Muscle layer of colon (tissue), 2 donors: ENCODE data around the gene CPT1B.

Experiments used
- H3K27ac ChIP-seq: one replicate; pipeline ENCODE4 v1.7.0; 2013; ENCODE audit warnings: low read depth, mild to moderate bottlenecking, low read length, moderate library complexity
- H3K27me3 ChIP-seq, 2 donors: one replicate each; pipeline ENCODE4 v1.7.0; 2013; ENCODE audit warnings: low read length in 2 of 2, mild to moderate bottlenecking in 2 of 2; ENCODE audit not compliant: insufficient read depth in 2 of 2, control insufficient read depth in 1 of 2
- H3K36me3 ChIP-seq: one replicate; pipeline ENCODE4 v1.7.0; 2013; ENCODE audit warnings: mild to moderate bottlenecking, low read length; ENCODE audit not compliant: insufficient read depth
- H3K4me1 ChIP-seq: one replicate; pipeline ENCODE4 v1.7.0; 2013; ENCODE audit warnings: mild to moderate bottlenecking, low read length; ENCODE audit not compliant: insufficient read depth
- H3K4me3 ChIP-seq, 2 donors: one replicate each; pipeline ENCODE4 v1.7.0; 2013; ENCODE audit warnings: low read length in 2 of 2, low read depth in 1 of 2, mild to moderate bottlenecking in 1 of 2, moderate library complexity in 1 of 2
- H3K9ac ChIP-seq: one replicate; pipeline ENCODE4 v1.7.0; 2013; ENCODE audit warnings: low read length
- H3K9me3 ChIP-seq: one replicate; pipeline ENCODE4 v1.7.0; 2013; ENCODE audit warnings: mild to moderate bottlenecking, low read length
- donor health status: abdominal sarcoma.
- donor health status: Adenocarcinoma of cecum.

CPT1B gene

DNA sequence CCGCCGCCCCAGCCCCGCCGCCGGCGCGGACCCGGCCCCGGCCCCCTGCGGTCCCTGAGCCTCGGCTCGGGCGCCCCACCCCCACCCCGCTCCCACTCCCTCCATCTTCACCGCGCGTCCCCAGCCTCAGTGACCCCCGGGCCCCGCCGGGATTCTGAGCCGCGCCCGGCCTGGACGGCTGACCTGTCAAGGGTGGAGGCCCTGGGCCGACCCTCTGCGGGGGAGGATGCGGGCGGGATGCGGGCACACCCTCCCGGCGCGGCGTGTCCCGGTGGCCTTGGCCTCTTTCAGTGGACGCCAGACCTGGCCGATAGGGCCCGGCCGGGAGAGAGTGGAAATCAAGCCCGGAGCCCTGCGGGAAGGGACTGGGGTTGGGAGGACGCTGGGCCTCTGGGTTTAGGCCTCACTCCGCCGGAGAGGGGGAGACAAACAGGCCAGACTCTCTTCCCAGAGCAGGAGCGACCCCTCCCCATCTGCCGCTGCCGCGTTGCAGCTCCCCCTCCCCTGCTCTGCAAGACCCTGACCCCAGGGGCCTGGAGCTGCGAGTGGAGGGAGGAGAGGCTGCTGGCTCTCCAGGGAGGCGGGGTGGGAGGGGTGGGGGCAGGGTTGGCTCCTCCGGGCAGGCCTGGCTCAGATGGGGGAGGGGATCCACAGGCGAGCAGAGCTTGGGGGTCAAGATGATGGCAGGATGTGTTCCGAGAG, 22.9 kb upstream of the CPT1B start:
- no peaks in the 10 kb centered on the region for H3K9me3 ChIP-seq
- peaks cover 16 to 56% of the 10 kb centered on the region in 2 donors for H3K27me3 ChIP-seq
- no peaks in the 10 kb centered on the region for H3K36me3 ChIP-seq
- no peak overlapping the region for H3K4me3 ChIP-seq
- no peak overlapping the region for H3K27ac ChIP-seq
- no peak overlapping the region for H3K9ac ChIP-seq
- H3K4me1 ChIP-seq: no peaks in the 10 kb centered on the region

DNA sequence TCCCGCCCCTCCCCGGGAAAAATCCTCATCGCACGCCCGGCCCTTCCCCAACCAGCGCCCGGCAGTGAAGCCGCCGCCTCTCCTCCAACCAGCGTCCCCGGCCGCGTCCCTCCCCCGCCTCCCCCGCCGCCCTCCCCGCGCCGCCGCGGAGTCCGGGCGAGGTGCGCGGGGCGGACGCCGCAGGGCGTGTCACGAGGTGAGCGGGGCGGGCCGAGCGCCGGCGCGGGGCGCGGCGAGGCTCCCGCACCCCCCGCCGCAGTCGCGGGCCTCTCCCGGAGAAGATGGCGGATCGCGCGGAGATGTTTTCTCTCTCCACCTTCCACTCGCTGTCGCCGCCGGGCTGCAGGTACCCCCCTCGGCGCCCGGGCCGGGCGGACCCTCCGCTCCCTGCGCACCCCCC, 22.3 kb upstream of the CPT1B start, which contains the start of gene MAPK8IP2:
TSS of gene MAPK8IP2 (plus strand) at position 256 of the 400 bp plus-strand sequence. CDS start at position 282, 26 bp downstream.
- Histone ChIP-seq H3K9me3 (no peaks in the 10 kb centered on the region), H3K9ac (no peak within 1 kb of the TSS), H3K36me3 (no peaks in the 10 kb centered on the region), H3K27me3 (peaks cover 16 to 50% of the 10 kb centered on the region in 2 donors), H3K4me3 (no peak within 1 kb of the TSS), H3K27ac (no peak within 1 kb of the TSS), H3K4me1 (no peaks in the 10 kb centered on the region)

DNA sequence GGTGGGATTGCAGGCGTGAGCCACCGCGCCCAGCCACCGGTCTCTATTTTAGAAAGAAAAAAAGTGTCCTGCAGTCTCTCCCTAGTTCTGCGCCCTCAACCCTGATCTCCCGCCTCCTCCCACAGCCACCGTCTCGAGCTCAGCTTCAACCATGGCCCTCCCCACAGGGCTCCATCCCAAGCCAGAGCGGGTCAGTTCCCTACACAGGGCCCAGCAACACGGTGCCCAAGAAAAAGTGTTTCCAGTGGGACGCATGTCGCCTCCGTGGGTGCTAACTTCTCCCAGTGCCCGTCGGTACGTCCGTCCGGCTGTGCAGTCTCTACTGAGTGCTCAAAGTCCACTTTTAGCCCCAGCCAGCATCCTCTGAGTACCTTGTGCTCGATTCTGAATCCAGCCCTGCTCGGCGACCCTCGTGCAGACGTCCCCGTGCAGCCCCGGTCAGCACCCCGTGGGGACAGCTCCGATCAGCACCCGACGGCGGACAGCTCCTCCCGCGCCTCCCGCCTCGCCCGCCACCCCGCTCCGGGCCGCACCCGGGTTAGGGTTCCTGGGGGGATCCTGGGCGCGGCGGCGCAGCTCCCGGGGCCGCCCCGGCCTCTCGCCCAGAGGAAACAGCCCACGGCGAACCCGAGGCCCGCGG, 21.7 kb upstream of the CPT1B start:
- Histone ChIP-seq H3K27me3 (peaks cover 16 to 44% of the 10 kb centered on the region in 2 donors), H3K4me1 (no peaks in the 10 kb centered on the region), H3K9ac (no peak overlapping the region), H3K4me3 (no peak overlapping the region), H3K9me3 (no peaks in the 10 kb centered on the region), H3K27ac (no peak overlapping the region), H3K36me3 (no peaks in the 10 kb centered on the region)

DNA sequence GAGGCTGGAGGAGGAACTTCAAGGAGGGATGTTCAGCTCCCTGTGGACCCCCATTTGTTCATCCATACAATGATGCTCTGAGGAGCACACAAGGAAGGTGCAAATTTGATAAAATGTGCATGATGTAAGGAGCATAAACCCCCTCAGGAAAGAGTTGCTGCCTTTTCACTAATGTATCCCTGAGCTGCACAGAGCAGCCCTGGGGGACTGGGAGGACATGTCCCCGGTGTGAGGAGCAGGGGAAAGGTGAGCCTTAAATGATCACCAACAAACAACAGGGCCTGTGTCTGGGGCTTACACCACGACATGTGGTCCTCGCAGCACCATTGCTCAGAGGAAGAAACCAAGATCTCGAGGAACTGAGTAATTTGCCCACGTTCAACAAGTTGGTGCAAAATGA, 18.9 kb upstream of the CPT1B start:
- no peak overlapping the region for H3K27ac ChIP-seq
- peaks cover 12 to 28% of the 10 kb centered on the region in 2 donors for H3K27me3 ChIP-seq
- no peak overlapping the region for H3K9ac ChIP-seq

DNA sequence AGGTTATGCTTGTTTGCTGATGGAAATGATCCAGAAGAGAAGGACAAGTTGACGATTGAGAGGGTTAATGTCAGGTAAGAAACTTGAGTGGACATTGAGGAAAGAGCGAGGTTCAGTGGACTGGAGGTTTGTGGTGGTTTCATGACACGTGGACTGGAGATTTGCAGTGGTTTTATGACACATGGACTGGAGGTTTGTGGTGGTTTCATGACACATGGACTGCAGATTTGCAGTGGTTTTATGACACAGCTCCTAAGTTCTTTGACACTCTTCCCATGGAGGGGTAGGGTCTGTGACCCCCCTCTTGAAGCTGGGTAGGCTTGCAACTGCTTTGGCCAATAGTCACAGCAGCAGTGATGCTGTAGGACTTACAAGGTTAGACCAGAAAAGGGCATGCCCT, 17.0 kb upstream of the CPT1B start:
- Histone ChIP-seq H3K4me1 (no peaks in the 10 kb centered on the region), H3K36me3 (no peaks in the 10 kb centered on the region), H3K9me3 (no peaks in the 10 kb centered on the region), H3K9ac (no peak overlapping the region), H3K27ac (no peak overlapping the region), H3K27me3 (peaks cover 6 to 17% of the 10 kb centered on the region in 2 donors), H3K4me3 (no peak overlapping the region)

More for the DNA sequence above, 18.9 kb upstream of the CPT1B start:
- Histone ChIP-seq H3K36me3 (no peaks in the 10 kb centered on the region), H3K9me3 (no peaks in the 10 kb centered on the region), H3K4me1 (no peaks in the 10 kb centered on the region), H3K4me3 (no peak overlapping the region)

DNA sequence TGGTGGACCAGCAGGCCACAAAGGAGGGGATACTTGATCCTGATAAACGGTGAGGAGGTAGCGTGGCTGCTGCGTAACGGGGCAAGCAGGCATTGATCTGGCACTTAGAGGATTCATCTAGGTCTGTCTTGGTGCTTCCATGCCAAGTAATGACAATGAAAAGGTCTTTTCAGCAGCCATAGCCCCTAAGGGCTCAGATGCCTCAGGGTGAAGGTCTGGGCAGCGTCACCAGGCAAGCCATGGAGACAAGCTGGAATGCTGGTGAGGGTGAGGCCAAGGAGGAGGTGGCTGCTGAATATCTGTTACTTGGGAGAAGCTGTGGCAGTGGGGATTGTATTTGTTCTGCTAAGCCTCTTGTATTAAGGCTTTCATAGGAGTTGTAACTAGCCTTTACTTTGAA, 9.2 kb upstream of the CPT1B start:
- Histone ChIP-seq H3K36me3 (no peaks in the 10 kb centered on the region), H3K4me1 (peaks cover 8% of the 10 kb centered on the region), H3K9me3 (no peaks in the 10 kb centered on the region), H3K4me3 (no peak overlapping the region), H3K27ac (no peak overlapping the region), H3K9ac (no peak overlapping the region), H3K27me3 (no peaks in the 10 kb centered on the region)

DNA sequence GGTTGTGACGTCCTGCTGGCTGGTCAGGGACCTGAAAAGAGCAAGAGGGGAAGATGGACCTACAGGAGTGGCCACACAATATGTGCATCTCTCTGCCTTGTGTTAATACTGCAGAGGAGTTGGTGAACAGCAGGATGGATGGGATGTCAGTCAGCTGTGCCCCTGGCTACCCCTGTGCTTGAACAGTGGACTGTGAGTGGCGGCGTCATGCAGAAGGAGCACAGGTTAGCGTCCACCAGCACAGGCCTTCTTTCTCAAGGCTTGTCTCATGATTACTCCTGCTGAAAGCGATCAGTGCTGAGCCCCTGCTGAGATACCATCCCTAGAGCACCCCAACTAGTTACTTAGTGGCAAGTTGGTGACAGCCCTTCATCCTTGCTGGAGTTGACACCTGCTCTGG, 8.2 kb upstream of the CPT1B start:
- Histone ChIP-seq H3K4me3 (no peak overlapping the region), H3K36me3 (no peaks in the 10 kb centered on the region), H3K4me1 (peaks cover 13% of the 10 kb centered on the region), H3K27me3 (no peaks in the 10 kb centered on the region), H3K9ac (no peak overlapping the region), H3K27ac (no peak overlapping the region), H3K9me3 (no peaks in the 10 kb centered on the region)

DNA sequence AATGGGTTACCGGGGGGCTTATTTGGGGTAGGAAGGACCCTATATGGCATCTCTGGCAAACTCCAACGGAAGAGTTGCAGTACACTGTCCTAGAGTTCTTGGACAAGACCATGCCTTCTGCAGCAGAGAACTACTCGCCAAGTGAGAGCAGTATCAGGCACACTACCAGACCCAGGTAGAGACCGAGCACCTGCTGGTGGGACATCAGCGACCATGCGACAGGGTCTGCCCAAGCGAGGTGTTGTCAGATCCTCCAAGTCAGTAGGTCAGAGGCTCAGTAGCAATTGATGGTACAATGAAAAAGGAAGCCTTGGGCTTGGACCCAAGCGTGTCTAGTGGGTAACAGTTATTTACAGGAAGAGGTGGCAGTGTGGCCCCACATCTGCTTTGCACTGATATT, 7.6 kb upstream of the CPT1B start:
- Histone ChIP-seq H3K36me3 (no peaks in the 10 kb centered on the region), H3K27ac (no peak overlapping the region), H3K27me3 (no peaks in the 10 kb centered on the region), H3K9me3 (no peaks in the 10 kb centered on the region), H3K4me1 (peaks cover 18% of the 10 kb centered on the region), H3K4me3 (no peak overlapping the region), H3K9ac (no peak overlapping the region)

DNA sequence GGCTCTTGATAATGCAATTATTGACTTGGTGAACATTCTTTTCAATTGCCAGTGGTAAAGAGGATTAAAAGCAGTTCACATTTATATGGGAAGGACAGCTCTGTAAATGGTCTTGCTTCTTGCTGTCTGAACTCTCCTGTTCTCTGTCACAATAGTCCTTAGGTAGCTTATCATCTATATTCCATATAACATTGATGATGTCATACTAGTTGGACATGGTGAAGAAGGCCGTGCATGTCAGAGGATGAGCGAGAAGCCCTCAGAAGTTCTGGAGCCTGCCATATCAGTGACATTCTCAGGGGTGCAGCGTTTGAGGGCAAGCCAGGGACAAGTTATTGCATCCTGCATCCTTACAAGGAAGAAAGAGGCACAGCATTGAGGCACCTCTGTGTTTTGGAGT, 7.0 kb upstream of the CPT1B start:
- no peaks in the 10 kb centered on the region for H3K9me3 ChIP-seq
- H3K4me3 ChIP-seq: no peak overlapping the region
- peaks cover 4% of the 10 kb centered on the region for H3K36me3 ChIP-seq
- H3K9ac ChIP-seq: no peak overlapping the region
- H3K27me3 ChIP-seq: no peaks in the 10 kb centered on the region
- H3K4me1 ChIP-seq: peaks cover 18% of the 10 kb centered on the region
- H3K27ac ChIP-seq: no peak overlapping the region

DNA sequence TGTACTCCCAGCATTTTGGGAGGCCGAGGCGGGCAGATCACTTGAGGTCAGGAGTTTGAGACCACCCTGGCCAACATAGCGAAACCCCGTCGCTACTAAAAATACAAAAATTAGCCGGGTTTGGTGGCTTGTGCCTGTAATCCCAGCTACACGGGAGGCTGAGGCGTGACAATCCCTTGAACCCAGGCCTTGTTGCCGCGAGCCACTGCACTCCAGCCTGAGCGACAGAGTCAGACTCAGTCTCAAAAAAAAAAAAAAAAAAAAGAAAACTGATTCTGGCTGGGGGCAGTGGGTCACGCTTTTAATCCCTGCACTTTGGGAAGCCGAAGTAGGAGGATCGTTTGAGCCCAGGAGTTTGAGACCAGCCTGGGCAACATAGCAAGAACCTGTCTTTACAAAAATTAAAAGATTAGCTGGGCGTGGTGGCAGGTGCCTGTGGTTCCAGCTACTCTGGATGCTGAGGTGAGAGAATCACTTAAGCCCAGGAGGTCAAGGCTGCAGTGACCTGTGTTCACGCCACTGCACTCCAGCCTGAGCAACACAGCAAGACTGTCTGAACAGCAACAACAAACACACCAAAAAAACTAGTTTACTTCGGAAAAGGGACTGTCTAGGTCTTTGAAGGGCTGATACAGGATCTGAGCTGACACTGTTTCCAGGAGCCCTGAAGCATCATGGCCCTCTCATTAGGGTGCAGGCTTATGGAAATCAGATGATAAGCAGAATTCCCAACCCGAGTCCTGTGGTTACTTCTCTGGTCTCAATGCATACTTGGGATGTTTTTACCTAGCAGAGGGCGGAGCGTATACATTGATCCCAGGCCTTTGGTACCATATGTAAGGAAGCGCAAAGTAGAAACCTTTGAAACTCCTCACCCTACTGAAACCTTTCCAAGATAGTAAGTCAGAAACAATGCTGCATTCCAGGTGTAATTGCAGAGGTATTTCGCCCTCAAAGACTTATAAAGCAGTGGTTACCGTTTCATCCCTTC, 6.2 kb upstream of the CPT1B start:
- no peak overlapping the region for H3K9ac ChIP-seq
- H3K9me3 ChIP-seq: no peaks in the 10 kb centered on the region
- no peak overlapping the region for H3K4me3 ChIP-seq
- peaks cover 4% of the 10 kb centered on the region for H3K36me3 ChIP-seq
- H3K4me1 ChIP-seq: peaks cover 18% of the 10 kb centered on the region
- no peaks in the 10 kb centered on the region for H3K27me3 ChIP-seq
- no peak overlapping the region for H3K27ac ChIP-seq

DNA sequence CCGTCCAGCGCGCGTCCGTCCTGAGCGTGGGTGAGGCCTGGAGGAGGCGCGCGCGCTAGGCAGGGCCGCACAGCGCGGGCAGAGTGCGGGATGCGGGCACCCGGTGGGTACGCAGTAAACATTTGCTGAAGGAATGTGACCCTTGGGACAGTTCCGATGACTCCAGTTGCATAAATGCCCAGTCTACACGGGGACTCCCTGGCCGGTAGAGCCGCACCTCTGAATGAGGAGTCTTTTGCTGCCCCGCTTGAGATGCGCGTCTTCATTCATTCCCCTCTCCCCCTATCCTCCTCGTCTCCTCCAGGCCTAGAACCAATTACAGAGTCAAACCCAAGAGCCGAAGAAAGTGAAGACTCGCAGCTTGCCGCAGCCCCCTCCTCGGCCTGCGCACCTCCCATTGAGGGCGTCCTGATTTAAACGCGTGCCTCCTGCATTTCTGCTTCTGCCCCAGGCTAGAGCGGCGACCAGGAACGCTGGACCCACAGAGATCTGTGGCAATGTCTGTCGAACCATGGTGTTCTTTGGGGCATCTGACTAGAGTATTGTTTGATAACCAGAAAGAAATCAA, 5.2 kb upstream of the CPT1B start:
- Histone ChIP-seq H3K9me3 (no peaks in the 10 kb centered on the region), H3K27ac (no peak overlapping the region), H3K4me1 (peaks cover 23% of the 10 kb centered on the region), H3K9ac (peak overlapping the region; percentile 55), H3K27me3 (peaks cover 0 to 3% of the 10 kb centered on the region in 2 donors), H3K4me3 (peak overlapping the region; percentile 67 to 79), H3K36me3 (peaks cover 4% of the 10 kb centered on the region)
